CD4-positive, alpha-beta T cell treated with Interleukin-1 beta for 1 hour (primary cell): Measurements from ENCODE around the gene GPRC6A.
"Not testable (repeated sequence)": the region's sequence is repeated elsewhere in the genome, so short reads cannot be mapped to it uniquely, and the experiment has no call there.

Experiments used
- DNase-seq, 2 donors: peaks; one replicate each; pipeline ENCODE4 v3.0.0-alpha.2; 2020 to 2022

GPRC6A gene, protein sequence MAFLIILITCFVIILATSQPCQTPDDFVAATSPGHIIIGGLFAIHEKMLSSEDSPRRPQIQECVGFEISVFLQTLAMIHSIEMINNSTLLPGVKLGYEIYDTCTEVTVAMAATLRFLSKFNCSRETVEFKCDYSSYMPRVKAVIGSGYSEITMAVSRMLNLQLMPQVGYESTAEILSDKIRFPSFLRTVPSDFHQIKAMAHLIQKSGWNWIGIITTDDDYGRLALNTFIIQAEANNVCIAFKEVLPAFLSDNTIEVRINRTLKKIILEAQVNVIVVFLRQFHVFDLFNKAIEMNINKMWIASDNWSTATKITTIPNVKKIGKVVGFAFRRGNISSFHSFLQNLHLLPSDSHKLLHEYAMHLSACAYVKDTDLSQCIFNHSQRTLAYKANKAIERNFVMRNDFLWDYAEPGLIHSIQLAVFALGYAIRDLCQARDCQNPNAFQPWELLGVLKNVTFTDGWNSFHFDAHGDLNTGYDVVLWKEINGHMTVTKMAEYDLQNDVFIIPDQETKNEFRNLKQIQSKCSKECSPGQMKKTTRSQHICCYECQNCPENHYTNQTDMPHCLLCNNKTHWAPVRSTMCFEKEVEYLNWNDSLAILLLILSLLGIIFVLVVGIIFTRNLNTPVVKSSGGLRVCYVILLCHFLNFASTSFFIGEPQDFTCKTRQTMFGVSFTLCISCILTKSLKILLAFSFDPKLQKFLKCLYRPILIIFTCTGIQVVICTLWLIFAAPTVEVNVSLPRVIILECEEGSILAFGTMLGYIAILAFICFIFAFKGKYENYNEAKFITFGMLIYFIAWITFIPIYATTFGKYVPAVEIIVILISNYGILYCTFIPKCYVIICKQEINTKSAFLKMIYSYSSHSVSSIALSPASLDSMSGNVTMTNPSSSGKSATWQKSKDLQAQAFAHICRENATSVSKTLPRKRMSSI

DNA sequence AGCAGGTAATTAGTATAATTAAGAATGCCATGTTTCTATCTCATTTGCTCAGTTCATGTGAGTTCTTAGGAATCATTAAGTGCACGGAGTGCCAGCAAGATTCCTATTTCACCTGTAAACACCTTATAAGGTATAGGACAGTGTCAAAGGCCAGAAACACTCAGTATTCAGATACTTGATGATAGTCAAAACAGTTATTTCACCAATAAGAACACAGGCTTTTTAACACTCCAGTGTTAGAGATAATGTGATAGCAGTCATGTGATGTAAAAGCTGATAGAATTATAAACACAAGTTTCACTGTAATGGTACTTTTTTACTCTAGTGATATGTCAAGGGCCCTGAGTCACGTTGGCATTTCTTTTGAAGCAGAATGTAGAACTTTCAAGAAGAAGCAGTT lies at the start of gene GPRC6A:
TSS of gene GPRC6A (minus strand) at position 101 of the 400 bp plus-strand sequence. CDS start at position 31, 70 bp downstream.
- no peak for DNase-seq

DNA sequence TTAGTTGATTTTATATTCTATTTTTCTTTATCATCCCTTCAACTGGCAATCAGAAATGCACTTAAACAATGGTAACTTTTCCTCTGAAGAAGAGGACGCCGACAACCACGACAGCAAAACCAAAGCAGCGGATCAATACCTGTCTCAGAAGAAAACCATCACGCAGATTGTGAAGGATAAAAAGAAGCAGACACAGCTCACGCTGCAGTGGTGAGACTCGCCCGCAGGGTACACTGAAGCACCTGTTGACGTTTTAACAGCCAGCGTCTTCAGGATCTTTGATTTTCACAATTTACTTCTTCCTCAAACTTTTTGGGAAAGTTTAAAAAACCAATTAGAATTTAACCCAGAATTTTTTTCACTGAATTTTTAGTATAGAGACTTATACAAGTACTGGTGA lies 48.9 kb upstream of the GPRC6A start:
- no peak for DNase-seq

- DNase-seq: no peak
Observed at GRCh38 chr6:116876635-116877611, 48.0 kb upstream of the GPRC6A start, which contains the start of gene RFX6. RFX6 (plus strand) TSS chr6:116877242; CDS start chr6:116877276, 34 bp downstream.

- no peak for DNase-seq
Observed at GRCh38 chr6:116876107-116876506, 47.2 kb upstream of the GPRC6A start.

DNA sequence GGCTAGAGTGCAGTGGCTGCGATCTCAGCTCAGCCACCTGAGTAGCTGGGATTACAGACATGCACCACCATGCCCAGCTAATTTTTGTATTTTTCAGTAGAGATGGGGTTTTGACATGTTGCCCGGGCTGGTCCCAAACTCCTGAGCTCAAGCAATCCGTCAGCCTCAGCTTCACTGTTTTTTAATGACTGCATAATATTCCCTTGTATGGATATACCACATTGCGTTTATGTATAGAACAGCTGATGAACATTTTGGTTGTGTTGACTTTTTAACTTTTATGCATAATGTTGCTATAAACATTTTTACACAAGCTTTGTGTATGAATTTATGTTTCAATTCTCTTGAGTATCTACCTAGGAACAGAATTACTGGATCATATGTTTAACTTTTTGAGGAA lies 43.9 kb upstream of the GPRC6A start:
- DNase-seq: no peak

- no peak for DNase-seq
Observed at GRCh38 chr6:116866281-116866871, 37.5 kb upstream of the GPRC6A start.

DNA sequence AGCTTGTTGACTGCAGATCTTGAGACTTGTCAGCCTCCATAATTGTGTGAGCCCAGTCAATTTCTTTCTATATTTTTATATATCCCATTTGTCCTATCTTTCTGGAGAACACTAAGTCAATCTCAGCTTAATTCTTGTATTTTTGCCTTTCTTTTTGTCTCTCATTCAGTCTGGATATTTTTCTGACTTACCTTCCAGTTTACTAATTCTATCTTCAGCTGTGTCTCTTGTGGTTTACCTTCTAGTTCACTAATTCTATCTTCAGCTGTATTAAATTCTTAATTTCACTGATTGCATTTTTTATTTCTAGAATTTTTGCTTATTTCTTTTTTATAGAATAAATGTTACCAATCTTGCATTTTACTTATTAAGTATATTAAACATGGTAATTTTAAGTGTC lies 30.4 kb upstream of the GPRC6A start:
- DNase-seq: no peak

- no peak for DNase-seq
Observed at GRCh38 chr6:116858060-116858459, 29.2 kb upstream of the GPRC6A start.

- DNase-seq: no peak
Observed at GRCh38 chr6:116847227-116847626, 18.3 kb upstream of the GPRC6A start.

GRCh38 chr6:116842459-116842858 lies 13.6 kb upstream of the GPRC6A start:
- no peak for DNase-seq

DNA sequence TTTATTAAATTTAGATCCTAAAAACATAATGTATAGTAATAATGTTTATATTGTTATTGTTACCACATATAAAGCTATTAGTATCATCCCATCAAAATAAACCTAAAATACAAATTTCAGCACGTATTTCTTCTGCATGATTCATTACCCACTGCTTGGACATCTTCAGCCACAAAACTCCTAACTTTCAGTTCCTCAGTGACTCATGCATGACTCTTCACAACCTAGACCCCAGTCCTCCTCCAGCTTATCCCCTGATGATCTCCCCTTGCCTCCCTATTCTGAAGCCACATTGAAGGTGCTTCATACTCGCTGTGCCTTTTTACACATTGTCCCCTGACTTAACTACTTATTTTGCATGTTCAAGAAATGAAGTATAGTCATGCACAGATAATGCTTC lies 11.2 kb upstream of the GPRC6A start:
- no peak for DNase-seq

DNA sequence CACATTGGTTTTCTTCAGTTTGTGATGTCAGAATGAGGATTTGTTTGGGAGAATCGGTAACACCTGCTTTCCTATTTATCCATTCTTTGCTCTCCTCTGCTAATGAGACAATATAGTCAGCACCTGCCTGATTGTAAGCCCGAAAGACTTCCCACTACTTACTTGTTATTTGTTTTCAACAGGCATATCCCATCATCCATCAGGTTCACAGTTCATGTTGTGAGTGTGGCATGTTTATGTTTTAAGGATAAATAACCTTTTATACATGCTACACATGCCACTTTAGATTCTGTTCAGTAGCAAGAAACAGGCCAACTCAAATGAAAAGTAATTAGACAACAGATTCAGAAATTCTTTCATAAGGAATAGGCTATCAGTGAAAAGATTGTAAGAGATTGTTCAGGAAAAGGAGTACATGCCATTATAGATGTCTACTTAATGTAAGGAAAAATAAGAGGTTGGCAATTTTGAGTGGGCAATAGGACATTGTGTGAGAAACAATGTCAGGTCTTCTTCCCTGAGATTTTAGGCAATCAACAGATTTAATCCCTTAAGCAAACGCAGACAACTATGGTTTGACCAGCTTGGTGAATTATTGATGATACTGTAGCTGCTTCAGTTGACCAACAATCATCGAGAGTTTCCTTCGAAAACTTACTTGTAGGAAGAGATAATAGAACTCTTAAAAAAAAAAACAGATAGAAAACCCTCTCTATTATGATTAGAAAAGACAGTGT lies 7.9 kb upstream of the GPRC6A start:
- DNase-seq: no peak

GRCh38 chr6:116834526-116834925 lies 5.6 kb upstream of the GPRC6A start:
- not testable (repeated sequence) for DNase-seq

GRCh38 chr6:116827561-116828240 lies 1.2 kb downstream of the GPRC6A start:
- DNase-seq: no peak

DNA sequence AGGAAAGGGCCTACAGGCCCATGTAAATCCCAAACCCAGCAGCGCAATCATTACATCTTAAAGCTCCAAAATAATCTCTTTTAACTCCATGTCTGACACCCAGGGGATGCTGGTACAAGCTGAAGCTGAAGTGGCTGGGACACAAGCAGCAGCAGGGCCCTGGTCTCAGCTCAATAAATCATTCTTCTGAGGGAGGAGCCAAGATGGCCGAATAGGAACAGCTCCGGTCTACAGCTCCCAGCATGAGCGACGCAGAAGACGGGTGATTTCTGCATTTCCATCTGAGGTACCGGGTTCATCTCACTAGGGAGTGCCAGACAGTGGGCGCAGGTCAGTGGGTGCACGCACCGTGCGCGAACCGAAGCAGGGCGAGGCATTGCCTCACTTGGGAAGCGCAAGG lies 12.5 kb downstream of the GPRC6A start:
- not testable (repeated sequence) for DNase-seq

DNA sequence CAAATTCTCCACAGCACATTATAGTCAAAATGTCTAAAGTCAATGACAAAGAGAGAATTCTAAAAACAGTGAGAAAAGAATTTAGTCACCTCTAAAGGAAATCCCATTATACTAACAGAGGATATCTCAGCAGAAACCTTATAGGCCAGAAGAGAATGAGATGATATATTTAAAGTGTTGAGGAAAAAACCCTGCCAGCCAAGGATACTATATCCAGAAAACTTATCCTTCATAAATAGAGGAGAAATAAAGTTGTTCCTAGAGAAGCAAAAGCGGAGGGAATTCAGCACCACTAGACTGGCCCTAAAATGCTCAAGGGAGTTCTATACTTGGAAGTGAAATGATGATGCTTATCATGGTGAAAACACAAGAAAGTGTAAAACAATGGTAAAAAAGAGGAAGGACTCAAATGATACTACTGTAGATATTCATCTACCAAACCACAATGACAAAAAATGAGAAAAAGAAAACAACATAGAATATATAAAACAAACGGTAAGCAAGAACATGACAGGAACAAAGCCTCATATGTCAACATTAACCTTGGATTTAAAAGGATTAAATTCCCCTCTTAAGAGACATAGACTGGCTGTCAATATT lies 16.7 kb downstream of the GPRC6A start:
- no peak for DNase-seq

- no peak for DNase-seq
Observed at GRCh38 chr6:116801971-116802370, 26.9 kb downstream of the GPRC6A start.

DNA sequence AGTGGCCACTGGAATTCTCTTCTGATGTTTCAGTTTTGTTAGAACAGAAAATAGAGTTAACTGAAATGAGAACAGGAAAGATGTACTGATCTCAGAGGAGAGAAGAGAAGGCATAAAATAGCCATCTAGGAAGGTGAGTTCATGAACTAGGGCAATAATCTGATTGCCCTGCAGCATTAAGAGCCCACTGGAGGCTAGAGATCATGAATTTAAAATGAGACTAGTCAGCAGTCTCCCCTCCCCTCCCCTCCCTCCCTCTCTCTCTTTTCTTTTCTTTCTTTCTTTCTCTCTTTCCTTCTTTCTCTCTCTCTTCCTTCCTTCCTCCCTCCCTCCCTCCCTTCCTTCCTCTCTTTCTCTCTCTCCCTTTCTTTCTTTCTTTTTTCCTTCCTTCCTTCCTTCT lies 28.9 kb downstream of the GPRC6A start:
- no peak for DNase-seq

DNA sequence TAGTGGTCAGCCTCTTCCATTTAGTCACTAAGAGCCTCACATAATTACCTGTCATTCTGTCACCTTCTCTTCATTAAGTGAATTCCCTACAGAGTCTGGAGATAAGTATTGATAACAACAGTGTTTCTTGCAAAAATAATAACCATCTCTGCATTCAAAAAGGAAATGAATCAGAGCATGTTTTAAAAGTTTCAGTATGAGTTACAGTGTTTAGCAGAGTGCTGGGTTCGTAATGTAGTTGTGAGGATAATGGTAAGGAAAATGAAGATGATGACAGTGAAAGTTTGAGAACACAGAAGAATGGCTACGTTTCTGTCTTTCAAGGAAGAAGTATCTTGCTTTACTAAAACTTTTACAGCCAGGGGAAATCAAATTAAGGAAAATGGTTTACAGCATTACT lies 31.3 kb downstream of the GPRC6A start:
- no peak for DNase-seq

- DNase-seq: no peak
Observed at GRCh38 chr6:116793224-116793623, 35.7 kb downstream of the GPRC6A start.
